ENCODE results near the gene BPIFB1. TPM values are rescaled to one million over a fixed set of nuclear protein-coding genes. Genes with fewer than 3 reads are reported as not detected.

The BPIFB1 gene
- total RNA-seq, 4 donors from 2014 or later: not detected

DNA sequence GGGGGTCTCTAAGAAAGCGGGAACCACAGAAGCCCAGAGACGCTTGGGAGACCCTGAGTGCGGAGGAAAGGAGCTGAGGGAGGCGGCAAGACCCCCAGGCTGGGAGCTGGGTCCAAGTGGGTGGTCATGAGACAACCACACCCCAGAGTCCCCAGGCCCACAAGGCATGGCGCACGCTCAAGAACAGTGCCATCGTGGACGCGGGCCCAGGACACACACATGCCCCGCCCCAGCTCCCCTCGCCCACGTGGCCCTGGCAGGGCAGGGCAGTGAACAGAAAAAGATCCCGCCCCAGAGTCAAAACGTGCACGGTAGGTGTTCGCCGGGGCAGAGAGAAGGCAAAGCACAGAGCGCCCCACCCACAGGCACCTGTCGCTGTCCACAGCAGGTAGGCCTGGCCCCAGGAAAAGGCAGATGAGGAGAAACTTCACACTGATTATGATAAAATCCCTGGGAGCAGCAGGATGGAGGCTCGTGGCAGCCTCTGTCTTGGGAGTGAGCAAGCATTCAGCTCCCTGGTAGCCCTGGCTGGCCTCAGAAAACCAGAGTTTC, 50.0 kb downstream of the BPIFB1 start:
- peaks cover 3% of the 10 kb centered on the region for H3K27me3 ChIP-seq
- WGBS: 55% methylated on average over 18 of the region's 20 CpGs
- no peaks in the 10 kb centered on the region for H3K36me3 ChIP-seq
- no peaks in the 10 kb centered on the region for H3K9me3 ChIP-seq
- H3K4me1 ChIP-seq: no peaks in the 10 kb centered on the region
- TF ChIP-seq POLR2AphosphoS5 (IDR thresholded peaks at IDR 0.05): no peak
- no peak overlapping the region for H3K4me3 ChIP-seq
- H3K27ac ChIP-seq: no peak overlapping the region
- no peak for DNase-seq (ENCODE audit: low spot score in 2 of 2)

- Histone ChIP-seq H3K9me3 (no peaks in the 10 kb centered on the region), H3K27me3 (peaks cover 3% of the 10 kb centered on the region), H3K4me3 (no peak overlapping the region), H3K4me1 (no peaks in the 10 kb centered on the region), H3K36me3 (no peaks in the 10 kb centered on the region), H3K27ac (no peak overlapping the region)
- TF ChIP-seq CTCF (IDR thresholded peaks at IDR 0.05): no peak
- no peak for TF ChIP-seq EP300 (IDR thresholded peaks at IDR 0.05)
- TF ChIP-seq POLR2A (IDR thresholded peaks at IDR 0.05): no peak
- no peak for DNase-seq (ENCODE audit: low spot score in 2 of 2)
- WGBS: 99% methylated on average over 5 of the region's 7 CpGs
Measured at GRCh38 chr20:33333616-33334015, 50.6 kb downstream of the BPIFB1 start.

GRCh38 chr20:33334111-33334510, 51.1 kb downstream of the BPIFB1 start:
- no peaks in the 10 kb centered on the region for H3K4me1 ChIP-seq
- no peaks in the 10 kb centered on the region for H3K9me3 ChIP-seq
- peaks cover 3% of the 10 kb centered on the region for H3K27me3 ChIP-seq
- WGBS: 91% methylated on average over 3 of the region's 3 CpGs
- H3K27ac ChIP-seq: no peak overlapping the region
- TF ChIP-seq POLR2AphosphoS5 (IDR thresholded peaks at IDR 0.05) (no peak), CTCF (IDR thresholded peaks at IDR 0.05) (no peak)
- DNase-seq (ENCODE audit: low spot score in 2 of 2): no peak
- H3K4me3 ChIP-seq: no peak overlapping the region
- H3K36me3 ChIP-seq: no peaks in the 10 kb centered on the region

DNA sequence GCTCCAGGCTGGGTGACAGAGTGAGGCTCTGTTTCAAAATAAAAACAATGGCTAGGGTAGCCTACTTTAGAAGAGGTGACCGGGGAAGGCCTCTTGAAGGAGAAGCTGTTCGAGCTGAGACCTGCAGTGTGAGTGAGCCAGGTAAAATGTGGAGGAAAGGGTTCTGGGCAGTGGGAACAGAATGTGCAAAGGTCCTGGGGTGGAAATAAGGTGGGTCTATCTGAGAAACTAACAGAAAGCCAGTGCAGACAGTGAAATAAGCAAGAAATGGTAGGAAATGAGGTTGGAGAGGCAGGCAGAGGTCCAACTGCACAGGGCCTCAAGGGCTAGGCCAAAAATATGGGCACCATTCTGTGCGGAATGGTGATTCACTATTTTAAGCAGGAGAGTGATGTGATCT, 53.4 kb downstream of the BPIFB1 start:
- H3K9me3 ChIP-seq: no peaks in the 10 kb centered on the region
- peaks cover 4% of the 10 kb centered on the region for H3K27me3 ChIP-seq
- 86% methylated on average over 3 of the region's 3 CpGs for WGBS
- H3K27ac ChIP-seq: no peak overlapping the region
- H3K4me1 ChIP-seq: no peaks in the 10 kb centered on the region
- no peak for DNase-seq (ENCODE audit: low spot score in 2 of 2)
- no peaks in the 10 kb centered on the region for H3K36me3 ChIP-seq
- no peak overlapping the region for H3K4me3 ChIP-seq
- TF ChIP-seq CTCF (IDR thresholded peaks at IDR 0.05) (no peak), EP300 (IDR thresholded peaks at IDR 0.05) (no peak), POLR2A (IDR thresholded peaks at IDR 0.05) (no peak), POLR2AphosphoS5 (IDR thresholded peaks at IDR 0.05) (no peak)

GRCh38 chr20:33337119-33337518, 54.1 kb downstream of the BPIFB1 start:
- H3K27me3 ChIP-seq: peaks cover 6% of the 10 kb centered on the region
- H3K9me3 ChIP-seq: no peaks in the 10 kb centered on the region
- no peaks in the 10 kb centered on the region for H3K36me3 ChIP-seq
- DNase-seq (ENCODE audit: low spot score in 2 of 2): no peak
- no peak overlapping the region for H3K4me3 ChIP-seq
- no peaks in the 10 kb centered on the region for H3K4me1 ChIP-seq
- WGBS: 58% methylated on average over 8 of the region's 8 CpGs
- no peak for TF ChIP-seq CTCF (IDR thresholded peaks at IDR 0.05)
- TF ChIP-seq EP300 (IDR thresholded peaks at IDR 0.05): no peak
- no peak for TF ChIP-seq POLR2A (IDR thresholded peaks at IDR 0.05)
- TF ChIP-seq POLR2AphosphoS5 (IDR thresholded peaks at IDR 0.05): no peak
- no peak overlapping the region for H3K27ac ChIP-seq

DNA sequence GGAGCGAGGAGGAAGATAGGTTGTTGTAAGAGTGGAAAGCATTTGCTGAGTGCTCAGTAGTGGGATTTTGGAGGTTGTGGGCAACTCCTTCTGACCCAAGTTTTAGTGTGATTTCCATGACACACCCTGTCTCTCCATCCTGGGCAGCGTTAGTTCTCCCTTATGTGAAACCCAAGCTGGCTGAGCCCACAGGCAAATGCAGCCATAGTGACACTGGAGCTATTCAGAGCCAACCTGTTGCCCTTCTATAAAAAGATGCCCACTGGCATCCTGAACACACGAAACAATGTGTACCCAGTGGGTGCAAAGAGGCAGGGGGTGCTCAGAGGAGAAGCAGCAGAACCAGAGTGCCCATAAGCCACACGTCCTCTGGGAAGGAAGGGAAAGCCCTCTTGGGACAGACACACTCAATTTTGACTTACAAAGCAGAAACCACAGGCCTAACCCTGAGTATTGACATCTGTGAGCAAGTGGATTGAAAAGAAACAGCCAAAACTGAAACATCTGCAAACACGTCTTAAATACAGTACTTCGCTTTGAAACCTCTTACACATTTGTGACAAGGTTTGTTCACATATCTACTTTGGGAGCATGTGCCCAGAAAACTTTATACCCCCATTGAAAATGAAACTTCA, 54.6 kb downstream of the BPIFB1 start:
- WGBS: 65% methylated on average over 6 of the region's 6 CpGs
- TF ChIP-seq POLR2A (IDR thresholded peaks at IDR 0.05): no peak
- no peak for TF ChIP-seq POLR2AphosphoS5 (IDR thresholded peaks at IDR 0.05)
- TF ChIP-seq CTCF (IDR thresholded peaks at IDR 0.05): no peak
- no peak for TF ChIP-seq EP300 (IDR thresholded peaks at IDR 0.05)
- no peaks in the 10 kb centered on the region for H3K36me3 ChIP-seq
- no peak overlapping the region for H3K27ac ChIP-seq
- H3K4me3 ChIP-seq: no peak overlapping the region
- H3K4me1 ChIP-seq: no peaks in the 10 kb centered on the region
- peaks cover 6% of the 10 kb centered on the region for H3K27me3 ChIP-seq
- no peak for DNase-seq (ENCODE audit: low spot score in 2 of 2)
- no peaks in the 10 kb centered on the region for H3K9me3 ChIP-seq

Measured in suprapubic skin (tissue), 4 donors.